Measurements from ENCODE around the gene WBP2.
"Not testable (repeated sequence)": the region's sequence is repeated elsewhere in the genome, so short reads cannot be mapped to it uniquely, and the experiment has no call there.

DNA sequence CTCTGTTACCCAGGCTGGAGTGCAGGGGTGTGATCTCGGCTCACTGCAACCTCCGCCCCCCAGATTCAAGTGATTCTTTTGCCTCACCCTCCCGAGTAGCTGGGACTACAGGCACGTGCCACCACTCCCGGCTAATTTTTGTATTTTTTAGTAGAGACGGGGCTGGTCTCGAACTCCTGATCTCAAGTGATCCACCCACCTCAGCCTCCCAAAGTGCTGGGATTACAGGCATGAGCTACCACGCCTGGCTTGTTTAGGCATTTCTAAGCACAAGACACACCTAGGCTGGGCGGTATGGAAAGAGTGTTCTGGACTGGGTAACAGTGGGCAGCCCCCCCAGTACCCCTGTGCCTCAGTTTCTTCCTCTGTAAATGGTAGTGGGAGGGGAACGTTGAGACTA lies 15.1 kb upstream of the WBP2 start:
- TF ChIP-seq, protein P1, sequence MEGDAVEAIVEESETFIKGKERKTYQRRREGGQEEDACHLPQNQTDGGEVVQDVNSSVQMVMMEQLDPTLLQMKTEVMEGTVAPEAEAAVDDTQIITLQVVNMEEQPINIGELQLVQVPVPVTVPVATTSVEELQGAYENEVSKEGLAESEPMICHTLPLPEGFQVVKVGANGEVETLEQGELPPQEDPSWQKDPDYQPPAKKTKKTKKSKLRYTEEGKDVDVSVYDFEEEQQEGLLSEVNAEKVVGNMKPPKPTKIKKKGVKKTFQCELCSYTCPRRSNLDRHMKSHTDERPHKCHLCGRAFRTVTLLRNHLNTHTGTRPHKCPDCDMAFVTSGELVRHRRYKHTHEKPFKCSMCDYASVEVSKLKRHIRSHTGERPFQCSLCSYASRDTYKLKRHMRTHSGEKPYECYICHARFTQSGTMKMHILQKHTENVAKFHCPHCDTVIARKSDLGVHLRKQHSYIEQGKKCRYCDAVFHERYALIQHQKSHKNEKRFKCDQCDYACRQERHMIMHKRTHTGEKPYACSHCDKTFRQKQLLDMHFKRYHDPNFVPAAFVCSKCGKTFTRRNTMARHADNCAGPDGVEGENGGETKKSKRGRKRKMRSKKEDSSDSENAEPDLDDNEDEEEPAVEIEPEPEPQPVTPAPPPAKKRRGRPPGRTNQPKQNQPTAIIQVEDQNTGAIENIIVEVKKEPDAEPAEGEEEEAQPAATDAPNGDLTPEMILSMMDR (IDR thresholded peaks at IDR 0.05; ENCODE audit: insufficient read depth, low read length, poor library complexity, severe bottlenecking) = not testable (repeated sequence)
- TF ChIP-seq EZH2phosphoT487 (conservative IDR thresholded peaks at IDR 0.05; ENCODE audit: low read length) = not testable (repeated sequence)
